ENCODE results near the gene EGLN1. TPM values are rescaled to one million over a fixed set of nuclear protein-coding genes. Genes with fewer than 3 reads are reported as not detected.
A peak's percentile ranks its signal among the peaks of the same experiment; 100 is the strongest.
"Not testable (repeated sequence)": the region's sequence is repeated elsewhere in the genome, so short reads cannot be mapped to it uniquely, and the experiment has no call there.

The EGLN1 gene
- total and polyA plus RNA-seq, 2 donors: 26.3 to 73.3 TPM

GRCh38 chr1:231355171-231355570 lies 66.9 kb downstream of the EGLN1 start:
- H3K4me1 ChIP-seq (ENCODE audit: insufficient read depth): no peaks in the 10 kb centered on the region
- WGBS: 80% methylated on average over 3 of the region's 3 CpGs

GRCh38 chr1:231354330-231355020 lies 67.6 kb downstream of the EGLN1 start:
- Histone ChIP-seq H3K36me3 (ENCODE audit: insufficient read depth) (peaks cover 6% of the 10 kb centered on the region), H3K27ac (ENCODE audit: low read depth) (no peak overlapping the region), H3K4me1 (ENCODE audit: insufficient read depth) (no peaks in the 10 kb centered on the region), H3K4me3 (ENCODE audit: low read depth, low read length) (no peak overlapping the region)
- WGBS: 72% methylated on average over 5 of the region's 5 CpGs
- DNase-seq (ENCODE audit: extremely low spot score): no peak

More at GRCh38 chr1:231355171-231355570, 66.9 kb downstream of the EGLN1 start:
- no peak for DNase-seq (ENCODE audit: extremely low spot score)
- peaks cover 6% of the 10 kb centered on the region for H3K36me3 ChIP-seq (ENCODE audit: insufficient read depth)
- H3K27ac ChIP-seq (ENCODE audit: low read depth): no peak overlapping the region
- no peak overlapping the region for H3K4me3 ChIP-seq (ENCODE audit: low read depth, low read length)

GRCh38 chr1:231353086-231353485 lies 69.0 kb downstream of the EGLN1 start:
- Histone ChIP-seq H3K4me1 (ENCODE audit: insufficient read depth) (no peaks in the 10 kb centered on the region), H3K4me3 (ENCODE audit: low read depth, low read length) (no peak overlapping the region), H3K27ac (ENCODE audit: low read depth) (no peak overlapping the region), H3K36me3 (ENCODE audit: insufficient read depth) (peaks cover 6% of the 10 kb centered on the region)
- 71% methylated on average over 2 of the region's 2 CpGs for WGBS
- no peak for DNase-seq (ENCODE audit: extremely low spot score)

- 66% methylated on average over 2 of the region's 2 CpGs for WGBS
- peaks cover 10% of the 10 kb centered on the region for H3K36me3 ChIP-seq (ENCODE audit: insufficient read depth)
- H3K4me3 ChIP-seq (ENCODE audit: low read depth, low read length): no peak overlapping the region
- H3K4me1 ChIP-seq (ENCODE audit: insufficient read depth): no peaks in the 10 kb centered on the region
- no peak overlapping the region for H3K27ac ChIP-seq (ENCODE audit: low read depth)
- DNase-seq (ENCODE audit: extremely low spot score): no peak
These were observed 70.3 kb downstream of the EGLN1 start for GRCh38 chr1:231351816-231352215.

- H3K4me1 ChIP-seq (ENCODE audit: insufficient read depth); H3K36me3 ChIP-seq (ENCODE audit: insufficient read depth); H3K4me3 ChIP-seq (ENCODE audit: low read depth, low read length); DNase-seq (ENCODE audit: extremely low spot score); H3K27ac ChIP-seq (ENCODE audit: low read depth): not testable (repeated sequence)
- WGBS: 97% methylated on average over 1 of the region's 1 CpG
These were observed 73.2 kb downstream of the EGLN1 start for GRCh38 chr1:231348856-231349255.

GRCh38 chr1:231348442-231348841 lies 73.6 kb downstream of the EGLN1 start:
- Histone ChIP-seq H3K4me3 (ENCODE audit: low read depth, low read length) (no peak overlapping the region), H3K27ac (ENCODE audit: low read depth) (no peak overlapping the region), H3K4me1 (ENCODE audit: insufficient read depth) (no peaks in the 10 kb centered on the region), H3K36me3 (ENCODE audit: insufficient read depth) (peaks cover 8% of the 10 kb centered on the region)
- 98% methylated on average over 4 of the region's 4 CpGs for WGBS
- DNase-seq (ENCODE audit: extremely low spot score): no peak

GRCh38 chr1:231347961-231348360 lies 74.1 kb downstream of the EGLN1 start:
- Histone ChIP-seq H3K36me3 (ENCODE audit: insufficient read depth) (peaks cover 7% of the 10 kb centered on the region), H3K4me3 (ENCODE audit: low read depth, low read length) (no peak overlapping the region), H3K27ac (ENCODE audit: low read depth) (no peak overlapping the region), H3K4me1 (ENCODE audit: insufficient read depth) (no peaks in the 10 kb centered on the region)
- WGBS: 96% methylated on average over 4 of the region's 4 CpGs
- DNase-seq (ENCODE audit: extremely low spot score): no peak

GRCh38 chr1:231340328-231341013 lies 81.6 kb downstream of the EGLN1 start:
- no peak for DNase-seq (ENCODE audit: extremely low spot score)
- 89% methylated on average over 6 of the region's 6 CpGs for WGBS

GRCh38 chr1:231338270-231339128 lies 83.6 kb downstream of the EGLN1 start, which contains the start of gene SPRTN:
TSS of gene SPRTN (plus strand) at chr1:231338293. CDS start at chr1:231338384, 91 bp downstream.
- Histone ChIP-seq H3K4me3 (ENCODE audit: low read depth, low read length) (peak within 1 kb of the TSS; percentile 92), H3K4me1 (ENCODE audit: insufficient read depth) (peaks cover 4% of the 10 kb centered on the region), H3K27ac (ENCODE audit: low read depth) (peak within 1 kb of the TSS; percentile 84), H3K36me3 (ENCODE audit: insufficient read depth) (no peaks in the 10 kb centered on the region)
- under 1% methylated on average over 43 of the region's 43 CpGs for whole genome bisulfite sequencing
- no peak for DNase-seq (ENCODE audit: extremely low spot score)

More at GRCh38 chr1:231340328-231341013, 81.6 kb downstream of the EGLN1 start:
- Histone ChIP-seq H3K4me1 (ENCODE audit: insufficient read depth) (peaks cover 4% of the 10 kb centered on the region), H3K36me3 (ENCODE audit: insufficient read depth) (no peaks in the 10 kb centered on the region), H3K4me3 (ENCODE audit: low read depth, low read length) (no peak overlapping the region), H3K27ac (ENCODE audit: low read depth) (no peak overlapping the region)

- Histone ChIP-seq H3K27ac (ENCODE audit: low read depth) (peak within 1 kb of the TSS; percentile 84), H3K36me3 (ENCODE audit: insufficient read depth) (no peaks in the 10 kb centered on the region), H3K4me3 (ENCODE audit: low read depth, low read length) (peak within 1 kb of the TSS; percentile 92), H3K4me1 (ENCODE audit: insufficient read depth) (peaks cover 4% of the 10 kb centered on the region)
- DNase-seq (ENCODE audit: extremely low spot score): peak; percentile 96
- WGBS: under 1% methylated on average over 74 of the region's 74 CpGs
These were observed 84.4 kb downstream of the EGLN1 start, which contains the start of gene EXOC8 for GRCh38 chr1:231337472-231338269. TSS of gene EXOC8 (minus strand) at chr1:231337852. CDS start at chr1:231337745, 107 bp downstream.

- Histone ChIP-seq H3K4me3 (ENCODE audit: low read depth, low read length) (peak overlapping the region; percentile 92), H3K36me3 (ENCODE audit: insufficient read depth) (no peaks in the 10 kb centered on the region), H3K4me1 (ENCODE audit: insufficient read depth) (peaks cover 4% of the 10 kb centered on the region), H3K27ac (ENCODE audit: low read depth) (peak overlapping the region; percentile 84)
- no peak for DNase-seq (ENCODE audit: extremely low spot score)
- WGBS: under 1% methylated on average over 32 of the region's 32 CpGs
These were observed 85.0 kb downstream of the EGLN1 start for GRCh38 chr1:231337043-231337471.

GRCh38 chr1:231335663-231336602 lies 86.2 kb downstream of the EGLN1 start:
- Histone ChIP-seq H3K4me1 (ENCODE audit: insufficient read depth) (peaks cover 4% of the 10 kb centered on the region), H3K4me3 (ENCODE audit: low read depth, low read length) (peak overlapping the region; percentile 92), H3K27ac (ENCODE audit: low read depth) (no peak overlapping the region), H3K36me3 (ENCODE audit: insufficient read depth) (no peaks in the 10 kb centered on the region)
- 65% methylated on average over 21 of the region's 21 CpGs for WGBS
- no peak for DNase-seq (ENCODE audit: extremely low spot score)
